ENCODE measurements around the gene EDNRB.
"Not testable (repeated sequence)": the region's sequence is repeated elsewhere in the genome, so short reads cannot be mapped to it uniquely, and the experiment has no call there.

EDNRB gene

DNA sequence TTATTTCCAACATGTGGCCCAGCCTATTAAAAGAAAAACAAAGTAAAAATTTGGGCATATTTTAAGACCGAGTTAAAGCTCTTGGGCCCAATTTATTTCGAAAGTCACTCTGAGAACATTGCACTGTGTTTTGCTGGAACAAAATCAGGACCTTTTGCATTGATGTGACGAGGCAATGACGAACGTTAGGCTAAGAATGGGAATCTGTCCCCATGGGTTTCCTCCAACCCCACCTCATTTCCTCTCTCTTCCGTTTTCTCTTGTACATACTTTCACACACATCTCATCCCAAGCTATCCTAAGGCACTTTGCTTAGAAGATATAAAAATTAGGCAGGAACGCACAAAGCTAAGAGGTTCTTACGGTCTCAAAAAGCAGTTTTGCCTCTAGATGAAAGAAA lies 22.1 kb downstream of the EDNRB start:
- DNase-seq: no peak

GRCh38 chr13:77894743-77895142 lies 23.9 kb downstream of the EDNRB start:
- no peak for DNase-seq

DNA sequence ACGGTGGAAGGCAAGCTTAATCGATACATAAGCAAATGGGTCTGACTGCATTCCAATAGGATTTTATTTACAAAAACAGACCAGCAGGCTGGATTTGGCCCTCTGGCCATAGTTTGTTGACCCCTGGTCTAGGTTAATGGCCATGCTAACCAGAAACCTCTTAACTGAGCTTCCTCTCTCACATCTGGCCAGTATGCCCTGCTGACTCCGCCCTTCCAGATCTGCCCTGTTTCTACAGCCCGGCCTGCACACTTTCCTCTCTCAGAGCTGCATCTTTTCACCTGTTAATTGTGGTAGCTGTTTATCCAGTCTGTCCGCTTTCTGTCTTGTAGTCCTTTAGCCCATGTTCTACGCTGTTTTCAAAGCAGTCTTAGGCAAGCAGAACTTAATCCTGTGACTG lies 25.6 kb downstream of the EDNRB start:
- DNase-seq: no peak

- DNase-seq: no peak
Observed at GRCh38 chr13:77892491-77892890, 26.1 kb downstream of the EDNRB start.

- DNase-seq: no peak
Observed at GRCh38 chr13:77891486-77891885, 27.1 kb downstream of the EDNRB start.

DNA sequence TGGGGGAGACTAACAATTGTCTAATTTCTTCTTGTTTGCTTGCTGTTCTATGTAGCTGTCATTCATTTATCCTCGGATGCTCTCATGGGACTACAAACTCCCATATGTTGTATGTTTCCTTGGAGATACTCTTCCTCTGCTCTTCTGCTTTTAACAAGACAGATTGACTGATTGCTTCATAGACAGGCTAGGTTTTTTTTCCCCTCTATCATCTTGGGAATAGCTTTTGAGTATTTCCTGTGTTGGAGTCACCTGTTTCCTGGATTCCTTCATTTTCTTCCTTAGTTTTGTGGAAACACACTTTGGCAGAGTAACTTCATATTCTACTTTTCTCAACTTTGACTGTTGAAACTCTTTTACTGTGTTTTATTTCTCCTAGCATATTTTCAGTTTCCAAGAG lies 27.6 kb downstream of the EDNRB start:
- no peak for DNase-seq

- no peak for DNase-seq
Observed at GRCh38 chr13:77883328-77883727, 35.3 kb downstream of the EDNRB start.

- no peak for DNase-seq
Observed at GRCh38 chr13:77878190-77878589, 40.4 kb downstream of the EDNRB start.

GRCh38 chr13:77876176-77876575 lies 42.5 kb downstream of the EDNRB start:
- no peak for DNase-seq

DNA sequence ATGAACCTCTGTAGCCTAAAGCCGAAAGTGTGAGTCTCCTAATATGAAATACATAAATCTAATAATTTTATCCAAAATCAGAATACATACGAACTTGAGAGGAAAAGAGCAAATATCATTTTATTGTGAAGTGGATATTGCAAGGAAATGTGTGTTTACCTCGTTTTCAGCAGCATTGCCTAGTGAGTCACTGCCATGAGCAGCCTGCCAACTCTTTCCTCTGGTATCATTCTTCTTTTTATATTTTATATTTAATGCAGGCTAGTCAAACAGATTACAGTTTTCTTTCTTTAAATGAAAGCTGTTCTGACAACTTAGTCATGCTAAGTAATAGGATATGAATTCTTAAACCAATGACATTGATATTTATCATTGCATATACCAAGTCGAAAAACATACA lies 44.2 kb downstream of the EDNRB start:
- no peak for DNase-seq

DNA sequence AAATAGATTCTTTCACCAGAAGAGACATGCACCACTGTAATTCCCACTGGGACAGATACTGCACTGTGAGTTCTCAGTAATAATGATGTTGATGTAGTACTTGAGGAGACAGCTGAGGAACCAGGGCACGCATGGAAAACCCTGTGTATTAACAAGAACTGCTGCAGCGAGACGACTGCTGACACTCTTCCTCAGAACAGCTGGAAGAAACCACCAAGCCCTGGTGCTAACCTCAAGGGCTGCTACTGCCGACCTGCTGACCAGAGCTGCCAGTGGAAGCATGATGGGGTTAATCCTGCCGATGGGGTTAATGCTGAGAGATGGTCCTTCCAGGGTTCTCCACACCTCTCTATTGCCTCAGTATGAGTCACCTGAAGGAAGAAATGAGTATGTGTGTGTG lies 45.6 kb downstream of the EDNRB start:
- DNase-seq: no peak

DNA sequence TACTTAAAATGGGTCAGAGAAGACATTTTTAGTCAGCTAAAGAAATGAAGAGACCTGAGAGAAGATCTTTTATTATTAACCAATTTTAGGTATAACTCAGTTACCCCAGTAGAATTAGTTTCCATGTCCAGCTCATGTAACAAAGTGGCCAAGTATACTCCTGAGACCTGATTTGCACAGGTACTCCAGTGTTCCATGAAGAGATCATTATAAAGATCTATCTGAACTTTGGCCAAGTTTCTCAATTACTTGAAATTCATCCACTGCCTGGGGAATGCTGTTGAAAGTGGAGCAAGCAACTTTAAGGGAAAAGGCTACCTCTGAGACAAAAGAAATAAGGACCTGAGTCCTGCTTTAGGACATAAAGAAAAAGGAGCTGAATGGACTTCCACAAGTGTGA lies 47.0 kb downstream of the EDNRB start:
- no peak for DNase-seq

DNA sequence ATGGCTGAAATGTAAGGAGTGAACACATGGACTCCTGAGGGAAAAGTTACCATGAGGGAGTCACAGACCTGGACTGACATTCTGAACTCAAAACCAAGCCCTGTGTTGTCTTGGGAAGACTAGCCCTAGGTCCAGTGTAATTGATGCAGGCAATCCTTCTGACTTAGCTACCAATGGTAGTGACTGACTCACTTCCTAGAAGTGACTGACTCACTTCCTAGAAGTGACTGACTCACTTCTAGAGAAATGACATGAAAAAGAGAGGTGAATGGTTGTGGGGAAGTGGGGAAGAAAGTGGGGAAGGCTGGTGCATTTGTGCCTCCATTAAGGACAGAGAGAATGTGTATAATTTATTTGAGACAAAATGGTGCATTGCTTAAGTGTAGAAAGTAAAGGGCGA lies 49.9 kb downstream of the EDNRB start:
- DNase-seq: no peak

DNA sequence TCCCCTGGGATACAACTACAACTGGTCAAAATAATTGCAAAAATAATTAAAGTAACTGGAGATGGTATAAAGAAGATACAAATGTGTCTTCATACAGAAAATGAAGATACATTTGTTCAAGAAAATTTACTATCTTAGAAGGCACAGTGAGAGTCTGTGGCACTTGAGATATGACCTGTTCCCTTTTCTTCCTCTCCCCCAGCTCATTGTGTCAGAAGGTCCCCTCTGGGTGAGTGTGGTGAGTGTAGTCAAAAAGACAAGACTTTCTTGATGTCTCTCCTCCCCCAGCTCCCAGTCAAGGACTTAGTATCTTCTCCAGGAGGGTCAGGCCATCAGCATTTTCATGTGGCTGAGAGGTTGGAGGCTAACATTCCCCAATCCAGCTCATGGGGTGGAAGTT lies 51.7 kb downstream of the EDNRB start:
- DNase-seq: no peak

- DNase-seq: no peak
Observed at GRCh38 chr13:77865622-77866021, 53.0 kb downstream of the EDNRB start.

DNA sequence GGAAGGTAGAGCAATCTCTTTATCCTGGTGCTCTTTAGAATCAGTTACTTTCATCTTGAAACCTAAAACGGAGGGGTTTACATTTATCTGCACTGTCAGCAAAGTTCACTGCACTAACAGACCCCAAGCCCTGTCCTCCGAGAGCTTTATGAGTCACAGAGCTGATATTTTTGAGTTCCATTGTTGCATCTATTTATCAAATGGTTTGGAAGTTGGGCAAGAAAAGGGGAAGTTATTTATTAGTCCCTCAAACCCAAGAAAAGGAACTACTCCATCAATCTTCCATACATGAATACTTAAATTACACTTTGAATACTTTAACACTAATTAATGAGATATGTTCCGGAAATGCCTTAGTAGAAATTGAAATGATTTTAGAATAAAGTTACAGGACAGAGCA lies 55.5 kb downstream of the EDNRB start:
- DNase-seq: no peak

DNA sequence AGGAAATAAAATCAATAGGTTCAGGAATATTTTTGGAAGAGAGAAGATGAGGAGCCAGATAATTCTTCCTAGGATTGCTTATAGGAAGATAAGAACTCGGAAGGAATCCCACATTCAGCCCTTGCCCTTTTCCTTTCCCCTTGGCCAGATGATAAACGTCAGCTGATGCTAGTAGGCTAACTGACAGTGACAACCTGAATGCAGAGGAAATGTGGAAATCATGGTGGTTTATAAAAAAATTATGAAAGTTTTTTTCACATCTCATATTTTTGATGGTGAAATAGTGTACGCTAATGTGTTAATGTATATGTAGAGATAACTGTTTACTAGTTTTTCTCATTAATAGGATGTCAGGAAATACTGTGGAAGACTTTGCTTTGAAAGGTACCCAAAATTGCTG lies 56.9 kb downstream of the EDNRB start:
- DNase-seq: no peak

DNA sequence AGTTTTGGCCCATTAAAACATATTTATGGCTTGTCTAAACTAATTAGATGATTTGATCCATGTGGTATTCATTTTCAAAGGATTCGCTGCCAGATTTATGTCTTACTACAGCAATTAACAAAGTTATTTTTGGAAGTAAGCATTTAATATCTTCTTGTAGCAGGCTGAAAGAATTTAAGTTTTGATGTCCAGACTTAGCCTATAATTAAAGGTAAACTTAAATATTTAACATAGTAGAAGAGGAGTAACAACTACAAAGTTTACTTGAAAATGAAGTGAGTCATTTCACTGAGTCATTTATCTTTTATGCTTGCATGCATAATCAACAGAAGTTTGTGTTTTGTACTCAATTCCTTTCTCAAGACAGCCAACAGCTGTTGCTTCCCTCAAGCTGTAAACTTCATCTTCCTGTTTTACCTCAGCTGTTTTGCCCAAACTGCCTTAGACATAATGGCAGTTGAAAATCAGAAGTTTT lies 58.1 kb downstream of the EDNRB start:
- no peak for DNase-seq

DNA sequence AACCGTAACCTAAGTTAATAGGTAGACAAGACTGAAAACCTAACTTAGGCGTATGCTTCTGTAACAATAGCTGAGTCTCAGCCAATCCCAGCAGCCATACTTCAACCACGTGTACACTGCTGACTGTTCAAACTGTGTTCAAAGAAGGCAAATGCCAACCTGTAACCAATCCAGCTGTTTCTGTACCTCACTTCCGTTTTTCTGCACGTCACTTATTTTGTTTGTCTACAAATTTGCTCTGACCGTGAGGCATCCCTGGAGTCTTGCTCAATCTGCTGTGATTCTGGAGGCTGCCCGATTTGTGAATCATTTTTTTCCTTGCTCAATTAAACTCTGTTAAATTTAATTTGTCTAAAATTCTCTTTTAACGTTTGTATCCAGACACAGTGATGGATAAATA lies 59.2 kb downstream of the EDNRB start:
- DNase-seq: no peak

GRCh38 chr13:77857531-77858209 lies 61.0 kb downstream of the EDNRB start:
- no peak for DNase-seq

DNA sequence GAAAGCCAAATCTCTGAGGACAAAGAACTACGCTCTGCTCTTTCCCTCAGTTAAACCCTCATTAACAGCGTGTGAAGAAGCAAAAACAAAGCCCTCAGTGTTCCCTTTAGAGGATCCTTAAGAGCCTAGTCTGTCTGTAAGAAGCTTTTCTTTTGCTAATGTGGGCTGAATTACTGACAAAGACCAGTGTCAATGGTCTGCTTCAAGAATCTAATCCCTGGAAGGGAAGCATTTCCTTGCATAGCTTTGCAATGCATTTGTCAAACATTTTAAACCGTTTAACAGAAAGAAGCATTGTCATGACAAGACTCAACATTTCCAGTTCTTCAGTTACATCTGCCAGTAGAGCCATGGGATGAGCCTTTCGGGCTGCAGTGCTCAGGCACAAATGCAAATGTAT lies 64.9 kb downstream of the EDNRB start:
- no peak for DNase-seq

GRCh38 chr13:77848050-77848449 lies 70.6 kb downstream of the EDNRB start:
- DNase-seq: not testable (repeated sequence)

GRCh38 chr13:77846173-77846572 lies 72.5 kb downstream of the EDNRB start:
- DNase-seq: no peak

All from DMS79 (cell line).